Endothelial cell of umbilical vein (primary cell): ENCODE results near the gene INPP4B. TPM values are rescaled to one million over a fixed set of nuclear protein-coding genes. Genes with fewer than 3 reads are reported as not detected.

Experiments used
- BruUV-seq: library from RNA; stranded (reverse); fragments of 400-500 nt; replicated peaks from 2 replicates; lab custom pipeline; 2021; lab: Mats Ljungman, UMichigan
- CTCF ChIA-PET: fragments of 300-600, 350-600 bp; sonication (Branson Sonifier 250); formaldehyde crosslinking; loops from one replicate; lab custom pipeline; 2021; ENCODE audit warnings: antibody characterized with exemption, inconsistent platforms; lab: Charles Lee
- POLR2A ChIA-PET: fragments of 300-600, 350-600 bp; sonication (Branson Sonifier 250); formaldehyde crosslinking; loops from one replicate; lab custom pipeline; 2021; ENCODE audit warnings: antibody characterized with exemption, inconsistent platforms; lab: Charles Lee
- DNase-seq: peaks from one replicate; pipeline ENCODE4 v3.0.0-alpha.2; 2011; ENCODE audit warnings: low read depth, low spot score
- FAIRE-seq: peaks from 2 replicates; lab custom pipeline; 2011; peaks lifted over from hg19 to GRCh38; lab: Jason Lieb, UNC
- H2AFZ ChIP-seq: 2 replicates; pipeline ENCODE4 v1.6.0; 2012; ENCODE audit warnings: low read depth, low read length, control low read depth, inconsistent platforms
- H3K27ac ChIP-seq: 2 replicates; pipeline ENCODE4 v1.5.1; 2011; ENCODE audit warnings: low read depth, mild to moderate bottlenecking, control low read depth, low read length, moderate library complexity; ENCODE audit not compliant: insufficient read depth
- H3K27me3 ChIP-seq, 2 experiments: 2 replicates each; pipeline versions ENCODE4 v1.6.0 to v1.6.1; 2011; ENCODE audit warnings: low read length in 2 of 2, mixed read lengths in 1 of 2; ENCODE audit not compliant: control insufficient read depth in 2 of 2, insufficient read depth in 2 of 2
- H3K36me3 ChIP-seq, 2 experiments: 2 replicates in 1 of 2; 3 replicates in 1 of 2; pipeline ENCODE4 v1.5.1; 2011; ENCODE audit warnings: low read length in 2 of 2, mild to moderate bottlenecking in 1 of 2, moderate library complexity in 1 of 2; ENCODE audit not compliant: control insufficient read depth in 2 of 2, insufficient read depth in 2 of 2; ENCODE audit errors: extremely low read depth in 1 of 2
- H3K4me1 ChIP-seq: 3 replicates; pipeline ENCODE4 v1.5.1; 2011; ENCODE audit warnings: mild to moderate bottlenecking, low read length; ENCODE audit not compliant: control insufficient read depth, insufficient read depth; ENCODE audit errors: extremely low read depth
- H3K4me2 ChIP-seq: 2 replicates; pipeline ENCODE4 v1.6.1; 2011; ENCODE audit warnings: low read length, control low read depth, mixed read lengths; ENCODE audit not compliant: insufficient read depth
- H3K4me3 ChIP-seq, 3 experiments: fragments of 200-600 bp in 1 of 3; sonication (generic), shearing (Covaris generic) in 1 of 3; replicated peaks in 1 of 3; 2 replicates each; pipeline ENCODE4 v1.5.1; 2011 to 2016; ENCODE audit warnings: control low read depth in 3 of 3, low read length in 3 of 3, mild to moderate bottlenecking in 2 of 3, inconsistent platforms in 1 of 3, low read depth in 1 of 3, moderate library complexity in 1 of 3; ENCODE audit not compliant: insufficient read depth in 1 of 3
- H3K79me2 ChIP-seq: 2 replicates; pipeline ENCODE4 v1.6.0; 2012; ENCODE audit warnings: low read length, inconsistent platforms; ENCODE audit not compliant: control insufficient read depth, insufficient read depth
- H3K9ac ChIP-seq: replicated peaks from 2 replicates; pipeline ENCODE3; 2011; ENCODE audit warnings: low read length, control low read depth; ENCODE audit not compliant: insufficient read depth; ENCODE audit errors: extremely low read depth
- H3K9me1 ChIP-seq: replicated peaks from 3 replicates; pipeline ENCODE4 v1.6.0; 2011; ENCODE audit warnings: mild to moderate bottlenecking, low read length; ENCODE audit not compliant: control insufficient read depth, insufficient read depth; ENCODE audit errors: extremely low read depth
- H3K9me3 ChIP-seq: replicated peaks from 2 replicates; pipeline ENCODE4 v1.5.1; 2012; ENCODE audit warnings: low read length, inconsistent platforms; ENCODE audit not compliant: control insufficient read depth, insufficient read depth
- H4K20me1 ChIP-seq: replicated peaks from 2 replicates; pipeline ENCODE3; 2011; ENCODE audit warnings: mild to moderate bottlenecking, low read length; ENCODE audit not compliant: control insufficient read depth, insufficient read depth; ENCODE audit errors: extremely low read depth
- CTCF ChIP-seq, 2 donors: IDR thresholded peaks; 1 replicate in 1 of 2; 2 replicates in 1 of 2; pipeline ENCODE4 v1.5.1; 2011; ENCODE audit warnings: low read length in 2 of 2, mild to moderate bottlenecking in 2 of 2, moderate library complexity in 2 of 2, control low read depth in 1 of 2, inconsistent platforms in 1 of 2, low read depth in 1 of 2; ENCODE audit not compliant: insufficient read depth in 1 of 2; ENCODE audit errors: extremely low read depth in 1 of 2
- EZH2 ChIP-seq: IDR thresholded peaks from 2 replicates; pipeline ENCODE4 v1.6.1; 2012; ENCODE audit warnings: borderline replicate concordance, low read depth, mild to moderate bottlenecking, moderate library complexity, low read length, inconsistent platforms; ENCODE audit not compliant: severe bottlenecking
- FOS ChIP-seq: IDR thresholded peaks from 2 replicates; pipeline ENCODE4 v1.6.1; 2011; ENCODE audit warnings: mild to moderate bottlenecking, low read length, moderate library complexity, borderline replicate concordance; ENCODE audit not compliant: insufficient read depth
- GATA2 ChIP-seq: IDR thresholded peaks from 2 replicates; pipeline ENCODE4 v1.7.0; 2011; ENCODE audit warnings: low read depth, mild to moderate bottlenecking, moderate library complexity, mixed read lengths, low read length; ENCODE audit not compliant: insufficient read length, insufficient read depth
- JUN ChIP-seq: IDR thresholded peaks from 2 replicates; pipeline ENCODE4 v1.6.1; 2011; ENCODE audit warnings: borderline replicate concordance, low read depth; ENCODE audit not compliant: insufficient read length, insufficient read depth
- MAX ChIP-seq: IDR thresholded peaks from 2 replicates; pipeline ENCODE4 v1.6.1; 2011; ENCODE audit not compliant: insufficient read depth, insufficient read length
- MYC ChIP-seq: IDR thresholded peaks from one replicate; pipeline ENCODE4 v1.6.1; 2011; ENCODE audit warnings: mild to moderate bottlenecking, low read depth, low read length
- POLR2A ChIP-seq: IDR thresholded peaks from 2 replicates; pipeline ENCODE4 v1.6.1; 2012; ENCODE audit warnings: low read depth, mild to moderate bottlenecking, control low read depth, low read length
- POLR2AphosphoS5 ChIP-seq: IDR thresholded peaks from 2 replicates; pipeline ENCODE4 v1.6.1; 2012; ENCODE audit warnings: low read depth, mild to moderate bottlenecking, control low read depth, low read length, moderate library complexity; ENCODE audit not compliant: insufficient read depth
- dilution Hi-C: fragments of 300-500 bp; cut with MboI; formaldehyde crosslinking; loops from one replicate; pipeline ENCODE4 v1.15.0; 2019; ENCODE audit warnings: low sequenced_read_pairs; ENCODE audit not compliant: extremely low pct_ligation_motif_present
- intact Hi-C: fragments of 100-400 bp; cut with micrococcal nuclease; formaldehyde crosslinking; loops from one replicate; pipeline ENCODE4 v1.10.0; 2022
- polyA plus RNA-seq, 4 experiments: library from polyadenylated mRNA; depleted of rRNA in 3 of 4; stranded (reverse) in 3 of 4; unstranded in 1 of 4; fragments of >200 nt; gene quantifications; 2 replicates each; pipeline versions ENCODE4 v1.2.1 to v1.2.3, GENCODE V29; 2011 to 2012; ENCODE audit warnings: missing spikeins in 1 of 4
- total RNA-seq: library from RNA; stranded (reverse); gene quantifications from 2 replicates; pipeline ENCODE4 v1.2.3, GENCODE V29; 2021

Gene INPP4B
- total and polyA plus RNA-seq, 2 donors (not counting 3 experiments of a cell fraction or from before 2014, with no cell fraction given), result 0.41 to 3.1 TPM

GRCh38 chr4:142701017-142701416, 145.1 kb downstream of the INPP4B start:
- dilution Hi-C loops, result no loop called here
- Histone ChIP-seq H3K9me3 (no peaks in the 10 kb centered on the region), H4K20me1 (no peaks in the 10 kb centered on the region), H3K4me1 (no peaks in the 10 kb centered on the region), H3K4me2 (no peak overlapping the region), H3K9ac (no peak overlapping the region), H3K36me3 (no peaks in the 10 kb centered on the region), H3K27ac (no peak overlapping the region), H2AFZ (no peak overlapping the region), H3K4me3 (no peak overlapping the region), H3K27me3 (peaks cover 2 to 6% of the 10 kb centered on the region in 2 experiments), H3K79me2 (no peaks in the 10 kb centered on the region), H3K9me1 (no peaks in the 10 kb centered on the region)
- intact Hi-C loops, result no loop called here
- no peak for FAIRE-seq
- no peak for DNase-seq
- no TSS peak for BruUV-seq
- POLR2A ChIA-PET, result no interaction called here
- CTCF ChIA-PET, result no interaction called here
- no peak for TF ChIP-seq EZH2
- TF ChIP-seq MYC, result no peak
- TF ChIP-seq POLR2AphosphoS5, result no peak
- no peak for TF ChIP-seq GATA2
- TF ChIP-seq FOS, result no peak
- no peak for TF ChIP-seq CTCF (IDR thresholded peaks at IDR 0.05; ENCODE audit: extremely low read depth in 1 of 2, insufficient read depth in 1 of 2, low read depth in 1 of 2, low read length in 2 of 2)
- TF ChIP-seq JUN, result no peak
- no peak for TF ChIP-seq MAX
- TF ChIP-seq POLR2A, result no peak
